COLO668 (cell line): ENCODE results near the gene TPM1.

Experiments used
- DNase-seq: peaks from one replicate; lab custom pipeline; 2025; ENCODE audit not compliant: unreplicated experiment; lab: John Stamatoyannopoulos, UW

The TPM1 gene

GRCh38 chr15:63054281-63054683 is 11.7 kb downstream of the TPM1 start:
- no peak for DNase-seq

DNA sequence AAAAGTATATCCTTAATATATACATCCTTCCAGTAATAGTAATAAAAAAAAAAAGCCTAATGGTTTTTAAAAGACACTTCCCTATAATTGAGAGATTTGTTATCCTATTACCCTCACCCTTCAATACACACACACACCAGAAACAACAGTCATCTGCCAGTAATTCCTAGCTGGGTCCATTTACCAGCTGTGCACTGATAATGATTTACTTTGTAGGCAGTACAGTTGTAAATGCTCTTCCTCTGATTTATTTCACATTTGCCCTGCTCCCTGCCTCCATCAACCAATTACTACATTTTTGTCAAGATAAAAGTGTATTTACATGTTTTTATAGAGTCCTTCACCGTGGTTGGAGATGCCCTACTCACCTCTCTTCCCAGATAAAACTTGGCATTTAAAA is 12.4 kb downstream of the TPM1 start:
- peak; percentile 17 for DNase-seq

DNA sequence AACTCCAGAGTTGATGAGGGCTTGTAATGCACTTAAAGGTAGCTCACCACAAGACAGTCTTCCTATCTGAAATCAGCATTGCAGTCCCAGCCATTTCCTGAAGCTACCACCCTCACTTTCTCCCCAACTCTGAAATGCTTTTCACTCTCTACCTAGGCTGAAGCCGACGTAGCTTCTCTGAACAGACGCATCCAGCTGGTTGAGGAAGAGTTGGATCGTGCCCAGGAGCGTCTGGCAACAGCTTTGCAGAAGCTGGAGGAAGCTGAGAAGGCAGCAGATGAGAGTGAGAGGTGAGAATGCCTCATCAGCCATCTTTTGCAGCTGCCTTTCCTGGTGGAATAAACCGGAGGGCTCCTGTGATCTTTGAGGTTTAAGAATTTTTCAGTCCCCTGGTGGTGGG is 14.3 kb downstream of the TPM1 start:
- no peak for DNase-seq

DNA sequence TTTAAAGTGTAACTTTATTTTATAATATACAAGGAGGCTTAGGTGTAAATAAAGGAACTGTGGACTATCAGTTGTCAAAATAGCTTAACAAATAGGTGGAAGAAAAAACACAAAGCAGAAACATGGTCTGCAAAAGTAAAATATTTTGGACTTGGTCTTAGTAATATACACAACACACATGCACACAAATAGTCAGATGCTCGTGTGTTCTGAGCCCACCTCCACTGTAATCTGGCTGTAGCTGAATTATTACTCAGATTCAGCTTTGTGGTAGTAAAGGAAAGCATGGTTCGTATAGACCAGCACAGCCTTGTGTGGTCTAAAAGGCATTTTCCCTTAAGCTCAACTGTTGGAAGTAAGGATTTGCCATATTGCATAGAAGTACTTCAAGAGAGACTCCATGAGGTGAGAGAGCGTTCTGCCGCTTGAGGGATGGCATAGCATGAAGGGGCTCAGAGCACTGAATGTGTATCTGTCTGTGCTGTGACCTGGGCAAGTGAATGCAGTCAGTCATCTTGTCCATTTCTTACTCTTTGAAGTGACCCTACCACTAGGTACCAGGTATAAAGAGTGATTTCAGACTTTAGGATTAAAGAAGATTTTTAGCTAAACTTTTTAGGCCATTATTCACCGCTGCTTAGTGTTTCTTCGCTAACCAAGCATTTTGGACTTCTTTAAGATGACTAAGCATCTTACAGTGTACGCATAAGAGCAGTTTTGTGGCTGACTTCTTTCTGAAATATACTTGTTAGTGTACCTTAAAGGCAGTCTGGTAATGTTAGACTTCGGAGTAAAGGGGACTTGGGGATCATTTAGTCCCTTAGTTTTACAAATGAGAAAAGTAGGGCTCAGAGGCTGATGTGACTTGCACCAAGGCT is 15.2 kb downstream of the TPM1 start:
- no peak for DNase-seq

GRCh38 chr15:63059075-63059474 is 16.5 kb downstream of the TPM1 start:
- no peak for DNase-seq

- DNase-seq: no peak
These were observed 17.1 kb downstream of the TPM1 start for GRCh38 chr15:63059573-63060216.

- DNase-seq: no peak
These were observed 18.2 kb downstream of the TPM1 start for GRCh38 chr15:63060699-63061098.

DNA sequence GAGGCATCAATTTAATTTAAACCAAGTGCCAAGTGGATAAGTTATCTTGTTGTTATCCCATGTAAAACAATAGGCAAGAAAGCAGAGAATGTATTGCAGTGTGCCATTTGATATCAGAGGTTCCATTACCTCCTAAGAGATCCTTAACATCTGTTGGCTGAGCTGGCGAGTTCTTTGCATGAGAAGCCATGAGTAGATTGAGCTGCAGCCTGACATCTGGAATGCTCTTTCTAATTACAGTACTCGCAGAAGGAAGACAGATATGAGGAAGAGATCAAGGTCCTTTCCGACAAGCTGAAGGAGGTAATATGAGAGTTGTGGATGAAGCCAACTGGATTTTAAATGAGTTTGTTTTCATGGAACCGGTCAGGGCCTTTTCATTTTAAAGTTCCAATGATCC is 19.4 kb downstream of the TPM1 start:
- DNase-seq: no peak

- DNase-seq: no peak
These were observed 20.7 kb downstream of the TPM1 start for GRCh38 chr15:63063164-63063756.

- DNase-seq: no peak
These were observed 21.4 kb downstream of the TPM1 start for GRCh38 chr15:63063877-63064409.

DNA sequence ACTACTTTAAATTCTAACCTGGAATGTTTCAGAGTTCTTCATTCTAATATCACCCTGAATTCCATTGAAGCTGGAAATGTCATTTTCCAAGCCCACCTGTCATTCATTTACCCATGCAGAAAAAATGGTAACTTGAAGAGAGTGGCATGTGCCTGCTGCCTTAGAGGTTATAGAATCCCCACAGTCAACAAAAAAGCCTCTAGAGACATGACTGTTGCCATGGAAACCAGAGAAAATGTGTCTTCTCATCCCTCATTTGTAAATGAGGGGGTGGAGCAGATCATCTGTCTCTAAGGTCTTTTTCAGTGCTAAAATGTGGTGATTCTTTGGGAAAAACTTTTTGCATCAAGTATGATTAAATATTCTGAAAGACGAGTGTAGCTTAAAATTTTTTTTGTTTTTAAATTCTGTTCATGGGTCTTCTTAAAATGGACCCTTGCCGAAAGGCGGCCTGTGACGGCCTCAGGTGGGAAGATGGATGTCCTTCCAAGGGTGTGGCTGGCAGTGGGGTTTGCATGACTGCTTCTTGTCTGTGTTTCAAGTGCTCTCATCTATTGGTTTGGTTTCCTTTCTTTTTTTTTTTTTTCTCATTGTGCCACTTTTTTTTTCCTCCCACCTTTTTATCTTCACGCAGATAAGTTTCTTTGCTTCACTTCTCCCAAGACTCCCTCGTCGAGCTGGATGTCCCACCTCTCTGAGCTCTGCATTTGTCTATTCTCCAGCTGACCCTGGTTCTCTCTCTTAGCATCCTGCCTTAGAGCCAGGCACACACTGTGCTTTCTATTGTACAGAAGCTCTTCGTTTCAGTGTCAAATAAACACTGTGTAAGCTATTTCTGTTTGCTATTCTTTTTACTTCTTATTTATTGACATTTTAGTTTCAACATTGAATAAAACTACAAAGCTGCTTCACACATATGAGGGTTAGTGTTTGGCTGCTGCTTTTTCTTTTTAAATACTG is 23.0 kb downstream of the TPM1 start:
- DNase-seq: no peak

- DNase-seq: no peak
These were observed 23.7 kb downstream of the TPM1 start for GRCh38 chr15:63066272-63066671.

GRCh38 chr15:63067306-63067705 is 24.8 kb downstream of the TPM1 start:
- no peak for DNase-seq

- no peak for DNase-seq
These were observed 25.6 kb downstream of the TPM1 start for GRCh38 chr15:63067976-63068743.

DNA sequence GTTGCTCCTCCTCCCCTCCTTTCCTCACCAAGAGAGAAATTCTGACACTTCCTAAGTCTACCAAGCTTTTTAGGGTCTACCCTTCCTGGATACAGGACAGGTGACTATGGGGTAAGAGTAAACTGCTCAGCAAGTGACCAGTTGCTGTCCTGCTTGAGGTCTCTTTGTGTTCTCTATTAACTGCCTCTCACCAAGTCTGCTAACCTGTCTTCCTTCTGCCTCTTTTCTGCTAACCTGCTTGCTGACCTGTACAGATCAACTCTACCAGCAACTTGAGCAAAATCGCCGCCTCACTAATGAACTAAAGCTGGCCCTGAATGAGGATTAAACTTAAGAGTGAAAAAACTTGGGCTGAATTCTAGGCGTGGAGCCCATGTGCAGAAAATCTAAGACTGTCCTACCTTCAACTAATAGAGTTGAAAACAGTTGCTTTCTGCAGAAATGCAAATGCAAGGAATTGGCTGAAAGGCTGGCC is 27.1 kb downstream of the TPM1 start:
- no peak for DNase-seq

DNA sequence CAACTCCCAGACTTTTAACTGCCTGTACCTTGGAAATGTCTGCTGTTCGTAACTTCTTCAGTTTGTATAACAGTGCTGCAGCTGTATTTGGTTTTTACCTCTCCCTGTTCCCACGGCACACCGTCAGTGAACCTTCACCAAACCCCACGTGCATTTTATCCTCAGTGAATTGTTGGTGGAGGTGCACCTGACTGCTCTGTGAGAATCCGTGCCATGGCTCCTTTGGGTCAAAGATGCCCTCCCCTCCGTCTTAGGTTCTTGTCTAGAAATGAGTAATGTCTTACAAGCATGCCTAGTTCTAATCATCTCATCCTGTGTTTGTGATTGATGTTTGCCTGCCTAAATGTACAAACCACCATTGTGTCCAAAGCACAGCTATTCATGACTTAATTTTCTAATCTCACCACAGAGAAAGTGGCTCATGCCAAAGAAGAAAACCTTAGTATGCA is 28.2 kb downstream of the TPM1 start:
- DNase-seq: no peak

GRCh38 chr15:63071288-63071909 is 28.9 kb downstream of the TPM1 start:
- no peak for DNase-seq

DNA sequence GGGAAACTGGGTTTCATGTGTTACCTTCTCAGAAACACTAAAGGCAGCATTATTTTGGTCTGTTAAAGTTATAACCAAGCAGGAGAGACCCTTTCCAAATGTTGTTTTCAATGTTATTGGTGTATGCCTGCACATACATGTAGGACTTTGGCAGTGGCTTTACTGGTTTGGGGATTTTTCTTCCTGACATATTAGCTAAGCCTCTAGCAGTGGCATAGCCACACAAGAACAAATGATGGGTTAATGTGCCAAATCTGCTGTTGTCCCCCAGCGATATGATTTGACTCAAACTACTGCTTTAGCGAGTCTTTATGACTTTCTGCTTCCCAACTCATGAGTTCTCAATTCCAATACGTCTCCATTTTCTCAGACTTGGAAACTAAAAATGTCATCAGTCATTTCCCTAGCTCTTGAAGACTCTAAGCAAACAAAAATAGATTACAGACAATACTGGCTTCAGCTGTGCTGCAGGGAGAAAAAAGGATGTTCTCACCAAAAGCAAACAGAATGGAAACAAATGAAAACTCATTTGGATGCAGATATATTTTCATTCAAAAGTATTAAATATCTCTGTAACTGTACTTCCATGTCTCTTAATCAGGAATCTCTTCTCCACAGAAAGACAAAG is 29.6 kb downstream of the TPM1 start:
- no peak for DNase-seq

- no peak for DNase-seq
These were observed 30.3 kb downstream of the TPM1 start for GRCh38 chr15:63072809-63073277.
